Stomach (tissue), 4 donors: ENCODE results near the gene HLA-DPB1.

Experiments
- EP300 ChIP-seq: sonication (generic); formaldehyde crosslinking; IDR thresholded peaks from one replicate; pipeline ENCODE4 v1.6.1; 2017; ENCODE audit warnings: antibody characterized with exemption
- POLR2A ChIP-seq, 4 donors: fragments of 450-650 bp; IDR thresholded peaks; one replicate each; pipeline ENCODE4 v1.6.1; 2016; ENCODE audit warnings: antibody characterized with exemption in 4 of 4, control low read depth in 2 of 4, mild to moderate bottlenecking in 1 of 4, moderate library complexity in 1 of 4
- POLR2AphosphoS5 ChIP-seq, 3 donors: sonication (generic); formaldehyde crosslinking; IDR thresholded peaks; one replicate each; pipeline ENCODE4 v1.6.1; 2016; ENCODE audit warnings: antibody characterized with exemption in 3 of 3
- TF ChIP-seq, protein P1 (sequence below), 7 experiments: fragments of 450-650 bp in 4 of 7; fragments of 200-600 bp in 3 of 7; sonication (generic) in 3 of 7; IDR thresholded peaks; one replicate each; pipeline ENCODE4 v1.5.1; 2016 to 2019; ENCODE audit warnings: antibody characterized with exemption in 7 of 7, control low read depth in 2 of 7, mild to moderate bottlenecking in 1 of 7

GRCh38 chr6:33124525-33124901 lies 48.7 kb downstream of the HLA-DPB1 start:
- TF ChIP-seq, protein P1, sequence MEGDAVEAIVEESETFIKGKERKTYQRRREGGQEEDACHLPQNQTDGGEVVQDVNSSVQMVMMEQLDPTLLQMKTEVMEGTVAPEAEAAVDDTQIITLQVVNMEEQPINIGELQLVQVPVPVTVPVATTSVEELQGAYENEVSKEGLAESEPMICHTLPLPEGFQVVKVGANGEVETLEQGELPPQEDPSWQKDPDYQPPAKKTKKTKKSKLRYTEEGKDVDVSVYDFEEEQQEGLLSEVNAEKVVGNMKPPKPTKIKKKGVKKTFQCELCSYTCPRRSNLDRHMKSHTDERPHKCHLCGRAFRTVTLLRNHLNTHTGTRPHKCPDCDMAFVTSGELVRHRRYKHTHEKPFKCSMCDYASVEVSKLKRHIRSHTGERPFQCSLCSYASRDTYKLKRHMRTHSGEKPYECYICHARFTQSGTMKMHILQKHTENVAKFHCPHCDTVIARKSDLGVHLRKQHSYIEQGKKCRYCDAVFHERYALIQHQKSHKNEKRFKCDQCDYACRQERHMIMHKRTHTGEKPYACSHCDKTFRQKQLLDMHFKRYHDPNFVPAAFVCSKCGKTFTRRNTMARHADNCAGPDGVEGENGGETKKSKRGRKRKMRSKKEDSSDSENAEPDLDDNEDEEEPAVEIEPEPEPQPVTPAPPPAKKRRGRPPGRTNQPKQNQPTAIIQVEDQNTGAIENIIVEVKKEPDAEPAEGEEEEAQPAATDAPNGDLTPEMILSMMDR (IDR thresholded peaks at IDR 0.05): no peak
- TF ChIP-seq EP300 (no peak), POLR2A (IDR thresholded peaks at IDR 0.05) (no peak), POLR2AphosphoS5 (IDR thresholded peaks at IDR 0.05) (no peak)
